ENCODE results near the gene DDX10.

DNA sequence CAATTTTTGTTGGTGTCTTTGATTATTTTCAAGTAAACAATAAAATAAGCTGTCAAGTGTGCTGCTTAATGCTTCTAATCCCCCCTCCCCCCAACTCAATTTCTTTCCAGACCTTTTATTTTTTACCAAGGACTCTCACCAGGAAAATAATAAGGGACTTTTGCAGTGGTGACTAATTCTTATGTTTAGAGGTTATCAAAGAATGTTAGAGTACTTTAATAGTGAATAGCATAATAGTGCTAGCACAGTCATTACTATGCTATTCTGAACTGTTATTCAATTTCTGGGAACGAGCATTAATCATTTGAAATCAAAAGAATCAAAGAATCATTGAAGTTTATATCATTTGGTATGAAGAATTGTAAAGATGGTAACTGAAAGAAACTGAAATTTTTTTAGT is 251.4 kb downstream of the DDX10 start:
- TF ChIP-seq, protein P1, sequence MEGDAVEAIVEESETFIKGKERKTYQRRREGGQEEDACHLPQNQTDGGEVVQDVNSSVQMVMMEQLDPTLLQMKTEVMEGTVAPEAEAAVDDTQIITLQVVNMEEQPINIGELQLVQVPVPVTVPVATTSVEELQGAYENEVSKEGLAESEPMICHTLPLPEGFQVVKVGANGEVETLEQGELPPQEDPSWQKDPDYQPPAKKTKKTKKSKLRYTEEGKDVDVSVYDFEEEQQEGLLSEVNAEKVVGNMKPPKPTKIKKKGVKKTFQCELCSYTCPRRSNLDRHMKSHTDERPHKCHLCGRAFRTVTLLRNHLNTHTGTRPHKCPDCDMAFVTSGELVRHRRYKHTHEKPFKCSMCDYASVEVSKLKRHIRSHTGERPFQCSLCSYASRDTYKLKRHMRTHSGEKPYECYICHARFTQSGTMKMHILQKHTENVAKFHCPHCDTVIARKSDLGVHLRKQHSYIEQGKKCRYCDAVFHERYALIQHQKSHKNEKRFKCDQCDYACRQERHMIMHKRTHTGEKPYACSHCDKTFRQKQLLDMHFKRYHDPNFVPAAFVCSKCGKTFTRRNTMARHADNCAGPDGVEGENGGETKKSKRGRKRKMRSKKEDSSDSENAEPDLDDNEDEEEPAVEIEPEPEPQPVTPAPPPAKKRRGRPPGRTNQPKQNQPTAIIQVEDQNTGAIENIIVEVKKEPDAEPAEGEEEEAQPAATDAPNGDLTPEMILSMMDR (IDR thresholded peaks at IDR 0.05), result no peak
- TF ChIP-seq POLR2A (IDR thresholded peaks at IDR 0.05), result no peak

All from ovary (tissue), 3 donors.